HCT116 (cell line): ENCODE data around the gene ZBTB21. TPM values are rescaled to one million over a fixed set of nuclear protein-coding genes. Genes with fewer than 3 reads are reported as not detected.

Experiments
- ATAC-seq: fragments of 200-7000 bp; cut with Tn5 transposase; 2 replicates; pipeline ENCODE4 v1.9.1; 2020; ENCODE audit warnings: mild to moderate bottlenecking, moderate library complexity
- BruUV-seq: library from RNA; stranded (reverse); fragments of 400-500 nt; replicated peaks from 2 replicates; lab custom pipeline; 2021; lab: Mats Ljungman, UMichigan
- CTCF ChIA-PET: fragments of 300-600 bp; sonication (Branson Sonifier 250); formaldehyde crosslinking; loops from one replicate; lab custom pipeline; 2021; ENCODE audit warnings: antibody characterized with exemption; lab: Charles Lee
- POLR2A ChIA-PET: fragments of 300-600, 350-600 bp; sonication (Branson Sonifier 250); formaldehyde crosslinking; loops from one replicate; lab custom pipeline; 2021; ENCODE audit warnings: antibody characterized with exemption; lab: Charles Lee
- RAD21 ChIA-PET, 2 experiments: fragments of 300-600 bp; sonication (Branson Sonifier 250); formaldehyde crosslinking; loops; one replicate each; lab custom pipeline; 2023; ENCODE audit warnings: low total read pairs in 2 of 2; ENCODE audit not compliant: uncharacterized antibody in 2 of 2, unreplicated experiment in 2 of 2, low non-redundant PET in 1 of 2; lab: Charles Lee
- DNase-seq: peaks from one replicate; pipeline ENCODE4 v3.0.0-alpha.2; 2010; ENCODE audit warnings: low read depth, low spot score
- H2AFZ ChIP-seq: fragments of 200-600 bp; shearing (Covaris generic), sonication (generic); 2 replicates; pipeline ENCODE4 v1.6.1; 2017; ENCODE audit warnings: low read depth, mixed run types, mixed read lengths, antibody characterized with exemption, low read length; ENCODE audit not compliant: poor library complexity, severe bottlenecking
- H3K27ac ChIP-seq: 2 replicates; pipeline ENCODE4 v1.5.1; 2012; ENCODE audit warnings: low read depth, low read length
- H3K27me3 ChIP-seq: fragments of 200-600 bp; sonication (generic); 2 replicates; pipeline ENCODE4 v1.6.1; 2016; ENCODE audit warnings: mixed run types, low read length, mixed read lengths; ENCODE audit not compliant: insufficient read depth
- H3K36me3 ChIP-seq, 2 experiments: fragments of 200-500 bp in 1 of 2; fragments of 200-600 bp in 1 of 2; sonication (Bioruptor generic) in 1 of 2; sonication (generic) in 1 of 2; 2 replicates each; pipeline versions ENCODE4 v1.5.1 to v1.6.1; 2014 to 2016; ENCODE audit warnings: low read length in 2 of 2, inconsistent platforms in 1 of 2, mixed read lengths in 1 of 2, mixed run types in 1 of 2; ENCODE audit not compliant: insufficient read depth in 2 of 2, control insufficient read depth in 1 of 2
- H3K4me1 ChIP-seq, 2 experiments: fragments of 200-600 bp in 1 of 2; sonication (generic) in 1 of 2; 2 replicates each; pipeline versions ENCODE4 v1.5.1 to v1.6.1; 2012 to 2017; ENCODE audit warnings: low read length in 2 of 2, inconsistent platforms in 1 of 2, mild to moderate bottlenecking in 1 of 2, mixed read lengths in 1 of 2, mixed run types in 1 of 2, moderate library complexity in 1 of 2; ENCODE audit not compliant: insufficient read depth in 2 of 2, control insufficient read depth in 1 of 2
- H3K4me2 ChIP-seq: fragments of 200-600 bp; sonication (generic); 2 replicates; pipeline ENCODE4 v1.6.1; 2017; ENCODE audit warnings: mixed run types, low read length, mixed read lengths
- H3K4me3 ChIP-seq, 2 experiments: fragments of 200-600 bp in 1 of 2; sonication (generic) in 1 of 2; replicated peaks in 1 of 2; 2 replicates each; pipeline ENCODE4 v1.5.1; 2011 to 2016; ENCODE audit warnings: low read length in 2 of 2, control low read depth in 1 of 2, low read depth in 1 of 2, mild to moderate bottlenecking in 1 of 2, mixed read lengths in 1 of 2, mixed run types in 1 of 2
- H3K79me2 ChIP-seq: fragments of 200-600 bp; sonication (generic); 2 replicates; pipeline ENCODE4 v1.6.1; 2017; ENCODE audit warnings: mild to moderate bottlenecking, mixed run types, low read length, moderate library complexity, mixed read lengths; ENCODE audit not compliant: insufficient read depth
- H3K9ac ChIP-seq: fragments of 200-600 bp; sonication (generic); 2 replicates; pipeline ENCODE4 v1.6.1; 2016; ENCODE audit warnings: low read length, mixed read lengths
- H3K9me2 ChIP-seq: fragments of 200-600 bp; sonication (generic), shearing (Covaris generic); 2 replicates; pipeline ENCODE4 v1.6.1; 2017; ENCODE audit warnings: mixed run types, mild to moderate bottlenecking, moderate library complexity; ENCODE audit not compliant: insufficient read depth
- H3K9me3 ChIP-seq, 2 experiments: fragments of 200-500 bp in 1 of 2; fragments of 200-600 bp in 1 of 2; sonication (Bioruptor generic) in 1 of 2; sonication (generic) in 1 of 2; 2 replicates each; pipeline ENCODE4 v1.6.1; 2014 to 2017; ENCODE audit warnings: low read length in 2 of 2, mixed read lengths in 2 of 2, inconsistent platforms in 1 of 2, low read depth in 1 of 2, mild to moderate bottlenecking in 1 of 2, mixed run types in 1 of 2, moderate library complexity in 1 of 2; ENCODE audit not compliant: control insufficient read depth in 1 of 2, insufficient read depth in 1 of 2
- H4K20me1 ChIP-seq: fragments of 200-600 bp; sonication (generic), shearing (Covaris generic); 2 replicates; pipeline ENCODE4 v1.6.1; 2017; ENCODE audit warnings: mixed run types, mild to moderate bottlenecking, moderate library complexity; ENCODE audit not compliant: insufficient read depth
- ATF3 ChIP-seq: IDR thresholded peaks from 2 replicates; pipeline ENCODE4 v1.6.1; 2012
- CBX3 ChIP-seq: IDR thresholded peaks from 2 replicates; pipeline ENCODE4 v1.6.1; 2012; ENCODE audit warnings: low read depth
- CEBPB ChIP-seq: IDR thresholded peaks from 2 replicates; pipeline ENCODE4 v1.6.1; 2012; ENCODE audit warnings: low read depth
- CTCF ChIP-seq, 3 experiments: fragments of 200-600 bp in 1 of 3; sonication (generic) in 1 of 3; IDR thresholded peaks in 2 of 3; conservative IDR thresholded peaks in 1 of 3; 2 replicates each; pipeline ENCODE4 v1.5.1; 2012 to 2017; ENCODE audit warnings: low read depth in 2 of 3, low read length in 2 of 3, antibody characterized with exemption in 1 of 3, borderline replicate concordance in 1 of 3, control low read depth in 1 of 3, mild to moderate bottlenecking in 1 of 3, mixed read lengths in 1 of 3, mixed run types in 1 of 3, moderate library complexity in 1 of 3; ENCODE audit not compliant: insufficient read depth in 1 of 3
- EGR1 ChIP-seq: IDR thresholded peaks from 2 replicates; pipeline ENCODE4 v1.6.1; 2012; ENCODE audit warnings: low read depth
- ELF1 ChIP-seq: IDR thresholded peaks from 2 replicates; pipeline ENCODE4 v1.6.1; 2012; ENCODE audit warnings: low read depth, borderline replicate concordance
- EZH2 ChIP-seq: fragments of 200-600 bp; sonication (generic); IDR thresholded peaks from 2 replicates; pipeline ENCODE4 v1.6.1; 2017; ENCODE audit warnings: antibody characterized with exemption, mixed run types
- EZH2phosphoT487 ChIP-seq: fragments of 200-600 bp; IDR thresholded peaks from 2 replicates; pipeline ENCODE4 v1.6.1; 2018; ENCODE audit warnings: antibody characterized with exemption, borderline replicate concordance
- FOSL1 ChIP-seq: IDR thresholded peaks from 2 replicates; pipeline ENCODE4 v1.6.1; 2012; ENCODE audit warnings: low read depth
- JUND ChIP-seq: IDR thresholded peaks from 2 replicates; pipeline ENCODE4 v1.6.1; 2012
- POLR2A ChIP-seq: IDR thresholded peaks from 2 replicates; pipeline ENCODE4 v1.7.0; 2011; ENCODE audit warnings: borderline replicate concordance; ENCODE audit not compliant: insufficient read depth, insufficient read length; ENCODE audit errors: extremely low read depth
- POLR2AphosphoS5 ChIP-seq: IDR thresholded peaks from 2 replicates; pipeline ENCODE4 v1.6.1; 2011; ENCODE audit warnings: mild to moderate bottlenecking, low read depth, low read length, moderate library complexity
- SIN3A ChIP-seq: IDR thresholded peaks from 2 replicates; pipeline ENCODE4 v1.6.1; 2012; ENCODE audit warnings: low read depth
- SP1 ChIP-seq: IDR thresholded peaks from 2 replicates; pipeline ENCODE4 v1.6.1; 2012; ENCODE audit warnings: low read depth
- SRF ChIP-seq: IDR thresholded peaks from 2 replicates; pipeline ENCODE4 v1.6.1; 2012; ENCODE audit warnings: low read depth
- TCF7L2 ChIP-seq: IDR thresholded peaks from 2 replicates; pipeline ENCODE4 v1.7.0; 2011; ENCODE audit warnings: borderline replicate concordance, inconsistent platforms; ENCODE audit not compliant: insufficient read depth, insufficient read length; ENCODE audit errors: extremely low read depth
- YY1 ChIP-seq: IDR thresholded peaks from 2 replicates; pipeline ENCODE4 v1.6.1; 2011; ENCODE audit warnings: low read length, low read depth, moderate library complexity, mild to moderate bottlenecking; ENCODE audit not compliant: insufficient replicate concordance; ENCODE audit errors: extremely low read depth
- ZFX ChIP-seq: fragments of 450-650 bp; IDR thresholded peaks from 2 replicates; pipeline ENCODE4 v1.6.1; 2017
- intact Hi-C: fragments of 100-400 bp; cut with micrococcal nuclease; formaldehyde crosslinking; loops from 2 replicates; pipeline ENCODE4 v1.10.0; 2022
- total RNA-seq: library from RNA; stranded (reverse); gene quantifications from one replicate; pipeline ENCODE4 v1.2.1, GENCODE V29; 2021; ENCODE audit not compliant: unreplicated experiment
- TF ChIP-seq, protein P1 (sequence below): IDR thresholded peaks from 2 replicates; pipeline ENCODE4 v1.6.1; 2012
- TF ChIP-seq, protein P2 (sequence below): IDR thresholded peaks from 2 replicates; pipeline ENCODE4 v1.6.1; 2011; ENCODE audit warnings: mild to moderate bottlenecking, low read length, moderate library complexity; ENCODE audit not compliant: insufficient replicate concordance; ENCODE audit errors: extremely low read depth

ZBTB21 gene
- total RNA-seq, 1 experiment from 2014 or later: 28.7 TPM

DNA sequence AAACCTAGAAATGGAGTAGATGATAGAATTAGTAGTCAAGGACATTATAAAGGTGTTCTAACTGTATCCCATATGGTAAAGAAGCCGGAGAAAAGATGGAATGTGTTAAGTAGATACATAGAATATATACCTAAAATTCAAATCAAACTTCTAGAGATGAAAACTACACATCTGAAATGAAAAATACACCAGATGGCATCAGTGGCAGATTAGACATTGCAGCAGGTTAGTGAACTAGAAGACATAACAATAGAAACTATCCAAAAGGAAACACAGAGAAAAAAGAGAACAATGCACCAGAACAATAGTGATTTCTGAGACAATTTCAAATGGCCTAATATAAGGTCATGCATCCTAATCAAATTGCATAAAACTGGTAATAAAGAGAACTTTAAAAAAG, 26.9 kb downstream of the ZBTB21 start:
- no peak for TF ChIP-seq SRF
- no peak for TF ChIP-seq CBX3
- TF ChIP-seq EZH2: no peak
- TF ChIP-seq SIN3A: no peak
- TF ChIP-seq EZH2phosphoT487: no peak
- no peak for TF ChIP-seq TCF7L2
- TF ChIP-seq FOSL1: no peak
- TF ChIP-seq ATF3: no peak
- TF ChIP-seq CTCF (IDR thresholded peaks at IDR 0.05 in 2 of 3, conservative IDR thresholded peaks at IDR 0.05 in 1 of 3; ENCODE audit: borderline replicate concordance in 1 of 3, insufficient read depth in 1 of 3, low read depth in 2 of 3, low read length in 2 of 3): no peak
- TF ChIP-seq JUND: no peak
- no peak for TF ChIP-seq CEBPB
- no peak for TF ChIP-seq EGR1
- no peak for TF ChIP-seq POLR2A
- TF ChIP-seq POLR2AphosphoS5: no peak
- no peak for TF ChIP-seq ZFX
- TF ChIP-seq, protein P1, sequence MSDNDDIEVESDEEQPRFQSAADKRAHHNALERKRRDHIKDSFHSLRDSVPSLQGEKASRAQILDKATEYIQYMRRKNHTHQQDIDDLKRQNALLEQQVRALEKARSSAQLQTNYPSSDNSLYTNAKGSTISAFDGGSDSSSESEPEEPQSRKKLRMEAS: no peak
- TF ChIP-seq SP1: no peak
- no peak for TF ChIP-seq ELF1
- no peak for TF ChIP-seq YY1
- TF ChIP-seq, protein P2, sequence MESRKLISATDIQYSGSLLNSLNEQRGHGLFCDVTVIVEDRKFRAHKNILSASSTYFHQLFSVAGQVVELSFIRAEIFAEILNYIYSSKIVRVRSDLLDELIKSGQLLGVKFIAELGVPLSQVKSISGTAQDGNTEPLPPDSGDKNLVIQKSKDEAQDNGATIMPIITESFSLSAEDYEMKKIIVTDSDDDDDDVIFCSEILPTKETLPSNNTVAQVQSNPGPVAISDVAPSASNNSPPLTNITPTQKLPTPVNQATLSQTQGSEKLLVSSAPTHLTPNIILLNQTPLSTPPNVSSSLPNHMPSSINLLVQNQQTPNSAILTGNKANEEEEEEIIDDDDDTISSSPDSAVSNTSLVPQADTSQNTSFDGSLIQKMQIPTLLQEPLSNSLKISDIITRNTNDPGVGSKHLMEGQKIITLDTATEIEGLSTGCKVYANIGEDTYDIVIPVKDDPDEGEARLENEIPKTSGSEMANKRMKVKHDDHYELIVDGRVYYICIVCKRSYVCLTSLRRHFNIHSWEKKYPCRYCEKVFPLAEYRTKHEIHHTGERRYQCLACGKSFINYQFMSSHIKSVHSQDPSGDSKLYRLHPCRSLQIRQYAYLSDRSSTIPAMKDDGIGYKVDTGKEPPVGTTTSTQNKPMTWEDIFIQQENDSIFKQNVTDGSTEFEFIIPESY: no peak
- no TSS peak for BruUV-seq
- Histone ChIP-seq H3K9me2 (no peaks in the 10 kb centered on the region), H3K4me1 (no peaks in the 10 kb centered on the region), H3K27me3 (no peaks in the 10 kb centered on the region), H3K4me2 (no peak overlapping the region), H3K27ac (no peak overlapping the region), H3K9ac (no peak overlapping the region), H3K79me2 (no peaks in the 10 kb centered on the region), H4K20me1 (no peaks in the 10 kb centered on the region), H3K36me3 (no peaks in the 10 kb centered on the region), H3K4me3 (no peak overlapping the region), H2AFZ (no peak overlapping the region), H3K9me3 (0 out of 4 replicates have a peak, but pooled peaks cover 0 to 10% of the 10 kb centered on the region in 2 experiments)
- POLR2A ChIA-PET: no interaction called here
- RAD21 ChIA-PET: no interaction called here
- ATAC-seq (no peak), DNase-seq (no peak)
- intact Hi-C loops: no loop called here
- CTCF ChIA-PET: no interaction called here
